GM21526 (cell line): Measurements from ENCODE around the gene ELAVL3.
A peak's percentile ranks its signal among the peaks of the same experiment; 100 is the strongest.
"Not testable (repeated sequence)": the region's sequence is repeated elsewhere in the genome, so short reads cannot be mapped to it uniquely, and the experiment has no call there.

ENCODE experiments used
- ATAC-seq: cut with Tn5 transposase; IDR thresholded peaks from one replicate; pipeline ENCODE4 v1.9.1; 2021; ENCODE audit warnings: moderate library complexity; ENCODE audit not compliant: unreplicated experiment, low FRiP score

ELAVL3 gene

DNA sequence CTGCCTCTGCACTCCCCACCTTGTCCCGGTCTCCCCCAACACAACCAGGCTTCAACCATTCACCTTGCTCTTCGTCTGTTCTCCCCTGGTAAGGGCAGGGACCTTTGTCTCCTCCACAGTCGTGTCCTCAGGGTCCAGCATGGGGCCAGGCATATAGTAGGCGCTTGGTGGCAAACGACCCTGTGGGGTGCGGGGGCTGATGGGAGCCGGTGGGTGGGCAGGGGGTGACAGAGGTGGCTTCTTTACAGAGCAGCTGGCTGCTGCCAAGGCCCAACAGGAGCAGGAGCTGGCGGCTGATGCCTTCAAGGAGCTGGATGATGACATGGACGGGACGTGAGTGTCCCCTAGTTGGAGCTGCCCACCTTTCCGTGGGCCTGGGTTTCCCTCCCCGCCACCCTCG, 35.7 kb downstream of the ELAVL3 start:
- no peak for ATAC-seq

DNA sequence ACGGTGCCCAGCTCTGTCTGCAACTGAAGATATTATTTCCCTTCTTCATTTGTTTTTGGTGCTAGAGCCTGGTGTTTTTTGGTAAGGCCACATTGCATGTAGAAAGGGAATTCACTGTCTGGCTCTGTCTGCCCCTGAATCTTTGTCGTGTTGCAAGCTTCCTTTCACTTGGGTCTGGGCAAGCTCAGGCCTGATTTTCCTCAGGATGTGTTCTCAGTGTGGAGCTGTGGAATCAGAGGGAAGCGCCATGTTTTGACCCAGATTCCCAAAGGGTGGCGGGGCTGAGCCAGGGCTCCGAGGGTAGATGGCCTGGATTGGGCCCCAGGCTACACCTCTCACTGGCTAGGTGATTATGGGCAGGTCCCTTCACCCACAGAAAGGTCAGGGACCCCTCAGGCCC, 36.8 kb downstream of the ELAVL3 start:
- no peak for ATAC-seq

DNA sequence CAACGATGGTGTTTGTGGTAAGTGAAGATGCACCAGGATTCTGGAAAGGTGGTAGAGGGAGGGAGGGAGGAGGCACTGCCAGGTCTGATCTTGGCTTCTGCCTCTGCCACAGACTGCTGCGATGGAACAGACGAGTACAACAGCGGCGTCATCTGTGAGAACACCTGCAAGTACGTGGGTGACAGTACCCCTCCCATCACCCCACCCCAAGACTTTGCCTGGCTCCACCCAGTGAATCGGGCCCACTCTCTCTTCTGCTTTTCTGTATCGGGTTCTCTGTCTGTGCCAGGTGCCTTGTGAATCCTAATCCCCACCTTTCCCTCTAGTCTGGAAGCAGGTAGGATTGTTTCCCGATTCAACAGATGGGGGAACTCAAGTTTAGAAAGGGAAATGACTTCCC, 42.9 kb downstream of the ELAVL3 start:
- no peak for ATAC-seq

DNA sequence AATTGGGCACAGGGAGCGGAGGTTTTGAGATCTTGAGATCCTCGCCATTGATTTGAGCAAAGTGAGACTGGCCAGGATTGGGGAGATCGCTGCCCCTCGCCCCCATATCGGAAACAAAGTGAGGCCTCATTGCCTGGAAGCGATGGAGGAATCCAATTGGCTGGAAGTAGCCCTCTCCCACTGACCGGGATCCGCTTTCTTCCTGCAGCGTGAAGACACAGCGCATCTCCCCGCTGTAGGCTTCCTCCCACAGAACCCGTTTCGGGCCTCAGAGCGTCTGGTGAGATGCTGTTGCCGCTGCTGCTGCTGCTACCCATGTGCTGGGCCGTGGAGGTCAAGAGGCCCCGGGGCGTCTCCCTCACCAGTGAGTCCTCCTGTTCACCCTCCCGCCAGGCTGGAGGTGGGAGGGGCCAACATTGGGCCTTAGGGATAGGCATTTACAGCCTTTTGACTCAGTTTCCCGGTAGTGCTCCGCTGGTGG, 45.0 kb downstream of the ELAVL3 start:
- no peak for ATAC-seq

DNA sequence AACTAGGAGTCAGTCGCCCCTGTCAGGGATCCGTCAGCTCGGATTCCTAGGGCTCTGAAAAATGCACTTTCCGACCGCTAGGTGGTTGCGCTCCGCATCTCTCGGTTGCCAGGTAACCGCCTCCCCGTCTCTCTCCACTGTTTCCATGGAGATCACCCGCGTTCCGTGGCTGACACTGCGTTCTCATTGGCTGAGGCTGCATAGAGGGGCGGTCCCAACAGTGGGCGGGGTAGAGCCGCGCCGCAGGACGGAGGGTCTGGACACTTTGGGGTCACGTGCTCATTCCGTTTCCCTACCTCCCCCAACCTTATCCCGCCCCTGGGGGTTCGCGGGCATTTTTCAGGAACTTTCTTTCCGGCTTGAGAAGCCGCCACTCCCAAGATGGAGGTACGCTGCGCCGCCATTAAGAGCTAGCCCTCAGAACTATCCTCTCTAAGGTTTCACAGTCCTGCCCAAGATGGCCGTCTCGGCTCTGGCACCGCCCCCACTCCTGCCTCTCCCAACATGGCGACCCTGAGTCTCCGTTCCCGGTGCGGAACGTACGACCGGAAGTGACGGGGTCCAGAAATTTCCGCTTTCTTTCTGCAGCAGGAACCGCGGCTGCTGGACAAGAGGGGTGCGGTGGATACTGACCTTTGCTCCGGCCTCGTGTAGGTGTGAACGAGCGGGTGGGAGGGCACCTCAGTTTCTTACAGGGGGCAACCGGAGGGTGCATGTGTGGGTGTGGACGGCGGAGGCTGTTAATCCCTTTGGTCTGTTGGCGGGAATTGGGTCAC, 45.6 kb downstream of the ELAVL3 start, which contains the start of the genes ODAD3 and PRKCSH:
TSS of gene ODAD3 (minus strand) at position 65 of the 776 bp plus-strand sequence. CDS start 105 bp downstream, outside the sequence.
TSS of gene PRKCSH (plus strand) at position 579 of the 776 bp plus-strand sequence. CDS start 483 bp downstream, outside the sequence.
- ATAC-seq = peak; percentile 79

DNA sequence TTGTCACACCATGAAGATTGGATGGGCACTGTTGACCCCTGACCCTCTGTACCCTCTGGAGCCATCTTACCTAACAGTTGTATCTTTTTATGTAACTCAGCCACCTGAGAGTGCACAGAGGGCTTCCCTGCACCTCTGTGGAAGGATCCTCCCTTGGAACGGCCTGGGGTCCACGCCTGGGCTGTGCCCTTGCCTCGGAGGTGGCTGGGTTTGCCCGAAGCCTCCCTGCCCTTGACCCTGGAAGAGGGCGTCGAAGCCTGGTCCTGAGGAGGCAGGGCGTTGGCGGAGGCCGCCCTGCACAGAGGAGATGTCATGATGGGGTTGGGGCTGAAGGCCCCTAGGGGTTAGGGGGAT, 46.2 kb downstream of the ELAVL3 start:
- no peak for ATAC-seq

DNA sequence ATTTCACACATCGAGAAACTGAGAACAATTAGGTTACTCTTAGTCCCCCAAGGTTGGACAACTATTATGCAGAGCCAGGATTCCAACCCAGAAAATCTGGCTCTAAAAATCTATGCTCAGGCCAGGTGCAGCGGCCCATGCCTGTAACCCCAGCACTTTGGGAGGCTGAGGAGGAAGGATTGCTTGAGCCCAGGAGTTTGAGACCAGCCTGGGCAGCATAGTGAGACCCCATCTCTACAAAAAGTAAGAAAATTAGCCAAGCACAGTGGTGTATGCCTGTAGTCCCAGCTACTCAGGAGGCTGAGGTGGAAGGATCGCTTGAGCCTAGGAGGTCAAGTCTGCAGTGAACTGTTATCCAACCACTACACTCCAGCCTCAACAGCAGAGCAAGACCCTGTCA, 47.3 kb downstream of the ELAVL3 start:
- not testable (repeated sequence) for ATAC-seq

DNA sequence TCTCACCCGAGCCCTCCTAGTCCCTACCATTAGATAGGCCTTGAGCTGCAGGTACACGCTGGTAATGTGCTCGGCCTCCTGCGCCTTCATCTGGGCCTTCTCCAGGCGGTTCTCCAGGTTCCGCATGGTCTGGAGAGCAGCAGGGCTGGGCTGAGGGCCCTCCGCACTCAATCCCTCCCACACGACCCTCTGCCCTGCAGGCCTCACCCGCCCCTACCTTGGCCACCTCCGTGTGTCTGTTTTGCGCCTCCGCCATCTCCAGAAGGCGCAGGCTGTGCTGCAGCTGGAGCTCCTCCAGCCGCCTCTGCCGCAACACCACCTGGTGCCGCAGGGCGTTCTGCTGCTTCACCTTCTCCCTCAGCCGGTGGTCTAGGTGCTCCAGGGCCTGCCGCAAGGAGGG, 54.2 kb downstream of the ELAVL3 start:
- ATAC-seq = no peak

DNA sequence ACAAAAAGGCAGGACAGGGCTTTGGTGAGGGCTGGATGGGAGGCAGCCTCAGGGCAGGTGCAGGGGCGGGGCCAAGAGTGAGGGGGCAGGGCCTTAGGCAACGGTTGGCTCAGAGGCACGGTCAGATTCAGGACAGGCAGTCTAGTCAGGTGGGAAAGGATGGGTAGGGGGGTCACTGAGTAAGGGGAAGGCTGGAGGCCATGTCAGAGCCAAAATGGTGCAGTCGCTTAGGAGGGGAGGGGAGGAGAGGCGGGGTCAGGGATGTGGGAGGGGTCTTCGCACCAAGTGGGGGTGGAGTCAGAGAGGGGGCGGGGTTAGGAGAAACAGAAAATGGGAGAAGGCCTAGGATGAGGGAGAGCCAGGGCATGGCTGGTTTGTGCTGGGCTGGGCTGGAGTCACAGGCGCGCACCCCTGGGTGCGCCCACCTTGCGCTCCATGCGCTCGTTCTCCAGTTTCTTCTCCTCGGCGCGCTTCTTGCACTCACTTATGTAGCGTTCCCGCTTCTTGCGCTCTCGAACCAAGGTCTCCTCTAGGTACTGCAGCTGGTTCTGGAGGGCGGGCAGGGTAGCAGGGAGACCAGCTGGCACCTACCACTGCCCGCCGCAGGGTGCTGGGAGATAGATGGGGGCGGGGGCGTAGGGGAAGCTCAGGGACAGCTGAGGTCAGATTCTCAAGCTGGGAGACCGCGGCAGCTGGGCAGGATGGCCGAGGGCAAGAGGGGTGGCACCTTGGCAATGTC, 55.0 kb downstream of the ELAVL3 start:
- no peak for ATAC-seq

DNA sequence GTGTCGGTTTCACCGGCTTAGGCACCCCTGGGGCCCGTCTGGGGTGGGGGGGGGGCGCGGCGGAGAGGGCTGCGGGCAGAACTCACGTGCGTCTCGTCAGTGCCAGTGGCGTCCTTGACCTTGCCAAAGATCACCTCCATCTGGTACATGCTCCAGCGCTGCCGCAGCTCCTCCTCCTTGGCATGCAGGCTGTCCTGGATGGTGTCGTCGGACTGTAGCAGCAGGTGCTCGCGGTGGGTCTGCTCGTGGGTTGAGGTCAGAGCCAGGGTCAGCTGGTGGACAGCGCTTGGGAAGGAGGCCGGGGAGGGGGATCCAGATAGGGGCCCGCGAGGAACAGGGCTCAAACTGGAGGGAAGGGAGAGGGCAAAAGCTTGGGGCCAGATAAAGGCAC, 57.1 kb downstream of the ELAVL3 start:
- no peak for ATAC-seq

DNA sequence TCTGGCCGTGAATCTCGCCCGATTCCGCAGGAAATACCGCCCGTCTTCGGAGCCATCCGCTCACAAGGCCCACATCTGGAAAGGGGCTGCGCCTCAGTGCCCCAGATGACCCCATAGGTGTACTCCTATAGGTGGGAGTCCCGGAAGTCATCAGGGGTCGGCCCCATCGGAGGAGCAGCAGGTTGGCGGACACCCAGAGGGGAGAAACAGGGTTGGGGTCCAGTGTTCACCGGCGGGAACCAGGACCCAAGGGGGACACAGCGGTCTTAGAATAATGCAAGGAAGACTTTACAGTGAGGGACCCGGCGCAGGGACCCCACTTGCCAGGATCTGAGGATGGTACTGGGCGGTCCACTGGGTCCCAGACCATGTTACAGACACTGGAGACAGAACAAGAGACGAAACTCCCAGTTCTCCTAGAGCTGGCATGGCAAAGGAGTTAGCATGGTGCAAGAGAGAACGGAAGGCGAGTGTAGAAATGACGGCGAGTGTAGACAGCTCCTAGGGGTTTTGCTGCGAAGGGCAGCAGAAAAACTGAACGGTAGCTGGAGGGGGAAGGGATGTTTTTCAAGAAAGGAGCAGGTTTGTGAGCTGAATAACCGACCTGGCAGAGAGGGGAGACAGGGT, 57.6 kb downstream of the ELAVL3 start:
- ATAC-seq = no peak

DNA sequence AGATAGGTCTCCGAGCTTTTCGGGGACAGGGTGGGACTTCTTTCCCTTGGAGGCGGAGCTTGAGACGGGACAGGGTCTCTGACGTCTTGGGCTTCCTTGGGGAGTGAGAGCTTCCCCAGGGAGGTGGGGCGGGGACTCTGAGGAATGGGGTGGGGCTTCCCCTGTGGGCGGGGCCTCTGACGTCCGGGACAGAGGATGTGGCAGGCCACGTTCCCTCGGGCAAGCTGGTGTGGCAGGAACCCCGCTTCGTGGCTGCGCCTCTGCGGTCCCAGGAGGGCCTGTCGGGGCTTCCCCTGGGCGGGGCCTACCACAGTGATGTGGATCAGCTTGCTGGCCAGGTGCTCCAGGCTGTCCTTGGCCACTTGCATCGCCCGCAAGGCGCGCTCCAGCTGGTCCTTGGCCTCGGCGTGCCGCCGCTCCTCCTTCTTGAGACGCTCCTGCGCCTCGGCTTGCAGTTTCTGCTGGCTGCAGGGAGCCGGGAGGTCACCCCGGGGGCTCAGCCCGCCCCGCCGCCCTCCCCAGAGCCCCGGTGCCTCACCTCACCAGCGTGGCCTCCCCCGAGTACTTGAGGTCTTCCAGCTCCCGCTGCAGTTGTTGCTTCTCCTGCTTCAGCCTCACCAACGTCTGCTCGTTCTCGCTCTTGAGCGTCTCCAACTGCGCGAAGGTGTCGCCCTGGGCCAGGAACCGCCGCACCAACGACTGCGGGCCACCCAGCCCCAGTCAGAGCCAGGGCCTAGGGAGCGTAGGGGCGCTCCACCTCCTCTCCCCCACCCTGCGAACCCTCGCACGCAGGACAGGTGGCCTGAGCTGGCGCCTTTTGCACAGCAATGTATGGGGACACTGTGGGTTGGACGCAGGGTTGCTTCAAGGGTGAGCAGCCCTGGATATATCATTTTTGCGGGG, 58.4 kb downstream of the ELAVL3 start:
- no peak for ATAC-seq

DNA sequence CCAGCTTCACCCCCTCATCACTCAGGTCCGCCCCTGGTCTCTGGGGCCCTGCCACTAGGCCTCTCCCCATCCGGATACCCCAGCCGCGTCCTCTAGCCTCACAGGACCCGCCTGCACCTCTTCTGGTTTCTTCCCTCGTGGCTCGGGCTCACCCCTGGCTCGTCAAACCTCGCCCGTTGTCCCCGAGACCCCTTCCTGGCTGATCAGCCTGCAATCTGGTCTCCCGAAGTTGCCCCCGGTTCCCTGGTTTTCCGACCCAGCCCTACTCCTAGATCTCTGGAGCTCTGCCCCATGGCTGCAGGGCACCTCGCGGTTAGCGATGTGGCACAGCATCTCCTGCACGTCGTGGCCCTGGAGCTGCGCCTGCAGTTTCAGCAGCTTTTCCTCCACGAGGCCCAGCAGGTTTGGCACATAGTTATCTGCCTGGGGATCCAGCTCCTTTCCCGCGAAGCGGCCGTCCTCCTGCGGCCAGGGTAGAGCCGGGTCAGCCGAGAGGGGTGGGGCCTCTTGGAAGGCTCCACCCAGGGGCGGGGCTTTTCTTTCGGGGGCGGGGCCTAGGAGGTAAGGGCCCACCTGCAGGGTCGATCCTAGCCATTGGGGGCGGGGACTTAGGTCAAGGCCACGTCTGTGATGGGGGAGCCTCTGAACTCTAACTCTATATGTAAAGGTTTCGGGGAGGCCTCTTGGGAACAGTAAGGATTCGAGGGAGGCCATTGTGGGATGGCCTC, 59.3 kb downstream of the ELAVL3 start:
- ATAC-seq = no peak

DNA sequence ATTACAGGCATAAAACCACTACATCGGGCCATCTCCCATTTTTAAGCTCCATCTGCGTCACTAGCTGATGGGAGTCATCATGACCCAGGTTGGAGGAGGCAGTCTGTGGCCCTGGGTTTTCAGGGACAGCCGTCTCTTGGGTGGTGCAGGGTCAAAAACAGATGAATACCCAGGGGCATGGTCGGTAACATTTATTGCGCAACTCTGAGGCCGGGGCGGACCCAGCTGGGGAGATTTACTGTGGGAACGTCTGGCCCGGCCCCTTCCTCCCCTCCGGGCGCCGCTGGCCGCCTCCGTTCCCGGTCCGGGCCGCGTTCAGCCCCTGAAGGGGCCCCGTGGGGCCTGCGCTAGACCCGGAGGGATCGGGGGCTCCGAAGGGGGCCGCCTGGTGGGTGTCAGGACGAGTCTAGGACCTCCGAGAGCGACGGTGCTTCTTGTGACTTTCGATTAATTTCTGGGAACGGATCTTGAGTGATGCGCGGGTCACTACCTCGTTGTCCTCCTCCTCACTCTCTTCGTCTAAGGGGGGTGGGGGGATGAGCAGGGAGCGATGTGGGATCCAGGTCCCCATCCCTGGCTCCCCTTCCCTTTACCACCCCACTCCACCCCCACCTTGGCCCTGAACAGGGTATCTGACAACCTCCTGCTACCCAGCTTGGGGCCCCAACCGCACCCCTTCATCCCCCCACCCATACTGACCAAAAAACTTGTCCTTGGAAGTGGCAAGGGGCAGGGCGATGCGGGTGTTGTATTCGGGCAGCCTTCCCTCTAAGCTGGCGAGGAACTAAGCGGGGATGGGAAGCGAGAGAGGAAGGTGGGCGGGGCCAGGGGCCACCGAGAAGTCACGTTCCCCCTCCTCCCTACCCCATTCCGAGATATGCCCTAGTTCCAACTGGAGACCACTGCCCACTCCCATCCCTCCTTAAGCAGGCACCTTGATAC, 60.1 kb downstream of the ELAVL3 start:
- ATAC-seq = no peak

DNA sequence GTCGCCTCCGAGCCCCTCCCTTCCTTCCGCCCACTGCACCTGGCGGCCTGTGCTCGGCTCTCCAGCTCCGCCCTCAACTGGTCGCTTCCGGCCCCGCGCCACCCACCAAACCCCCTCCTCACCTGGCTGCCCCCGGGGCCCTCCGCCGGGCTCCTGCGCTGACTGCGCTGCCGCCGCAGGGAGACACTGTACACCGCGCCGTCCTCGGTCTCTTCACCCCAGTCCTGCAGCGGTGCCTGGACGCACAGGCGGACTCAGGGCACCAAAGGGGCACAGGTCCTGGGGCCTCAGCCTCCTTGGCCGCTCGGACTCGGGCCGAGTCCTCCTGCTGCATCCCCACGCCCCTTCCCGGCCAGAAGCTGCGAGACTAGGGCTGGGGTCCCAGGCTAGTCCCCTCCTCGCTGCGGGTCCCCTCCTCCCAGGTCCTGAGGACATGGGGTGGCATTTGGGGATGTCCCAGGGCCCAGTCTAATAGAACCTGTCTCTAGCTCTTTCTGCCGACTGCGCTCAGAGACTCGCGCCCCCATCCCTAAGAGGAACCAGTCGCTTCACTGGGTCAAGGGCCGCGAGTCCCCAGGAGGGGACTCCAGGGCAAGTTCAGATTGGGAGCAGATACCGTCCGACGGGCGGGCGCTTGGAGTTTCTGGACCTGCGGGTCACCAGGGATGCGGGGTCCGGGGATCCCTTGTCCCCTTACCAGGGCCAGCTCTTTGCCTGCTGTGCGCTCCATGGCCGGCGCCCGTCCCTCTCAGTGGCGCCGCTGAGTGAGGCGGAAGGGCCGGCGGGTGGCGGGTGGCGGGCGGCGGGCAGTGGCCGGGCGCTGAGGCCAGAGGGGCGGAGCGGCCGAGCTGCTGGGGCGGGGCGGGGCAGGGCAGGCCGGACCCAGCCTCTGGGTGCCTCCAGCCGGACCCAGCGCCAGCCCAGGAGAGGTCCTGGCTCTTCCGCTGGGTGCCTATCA, 62.0 kb downstream of the ELAVL3 start, which contains the start of gene RGL3:
TSS of gene RGL3 (minus strand) at position 766 of the 958 bp plus-strand sequence. CDS start at position 730, 36 bp downstream.
- ATAC-seq = no peak

DNA sequence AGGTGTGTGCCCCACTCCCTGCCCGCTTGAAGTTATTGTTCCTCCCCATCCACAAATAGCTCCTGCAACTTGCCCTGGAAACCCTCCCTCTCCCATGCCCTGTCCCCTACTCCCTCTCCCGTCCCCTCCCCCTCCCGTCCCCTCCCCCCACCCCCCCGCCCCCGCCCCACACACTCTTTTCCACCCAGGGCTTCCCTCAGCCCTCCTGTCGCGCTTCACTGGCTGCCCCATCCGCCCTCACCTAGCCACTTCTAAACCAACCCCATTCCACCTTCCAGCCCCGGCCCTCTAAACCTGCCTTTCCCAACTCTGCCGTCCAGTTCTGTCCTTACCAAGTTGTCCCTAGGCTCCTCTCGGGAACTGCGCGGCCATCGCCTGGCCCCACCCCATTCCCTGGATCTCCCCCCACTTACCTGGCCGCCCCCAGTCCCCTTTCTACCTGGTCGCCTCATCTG, 62.7 kb downstream of the ELAVL3 start:
- no peak for ATAC-seq

DNA sequence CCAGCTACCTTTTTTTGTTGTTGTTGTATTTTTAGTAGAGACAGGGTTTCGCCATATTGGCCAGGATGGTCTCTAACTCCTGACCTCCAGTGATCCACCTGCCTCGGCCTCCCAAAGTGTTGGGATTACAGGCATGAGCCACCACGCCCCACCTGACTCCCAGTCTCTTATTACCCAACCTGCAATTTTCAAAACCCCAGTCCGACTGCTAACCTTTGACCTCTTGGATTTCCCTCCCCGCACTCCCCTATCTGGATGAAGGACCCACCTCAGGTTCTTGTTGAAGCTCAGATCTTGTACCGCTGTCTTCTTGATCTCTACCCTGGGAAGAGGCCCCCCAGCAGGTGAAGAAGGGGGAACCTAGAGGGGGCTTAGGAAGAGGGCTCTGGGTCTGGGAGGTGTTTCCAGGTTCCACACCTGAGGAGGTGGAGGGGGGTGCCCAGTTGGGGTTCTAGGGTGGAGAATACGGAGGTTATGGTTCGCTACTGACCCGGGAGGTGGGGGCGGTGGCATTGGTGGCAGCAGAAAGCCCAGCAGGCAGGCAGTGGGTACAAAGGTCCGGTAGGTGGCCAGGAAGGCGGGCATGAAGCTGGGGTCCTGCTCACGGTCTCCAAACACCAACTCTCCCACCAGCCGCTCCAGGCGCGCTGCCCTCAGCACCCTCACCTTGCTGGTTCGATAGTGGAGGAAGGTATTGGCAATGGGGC, 64.3 kb downstream of the ELAVL3 start:
- ATAC-seq = no peak
